ENCODE measurements around the gene PSMB7. TPM values are rescaled to one million over a fixed set of nuclear protein-coding genes. Genes with fewer than 3 reads are reported as not detected.

The PSMB7 gene
- total RNA-seq, 1 experiment from 2014 or later: 187 TPM

GRCh38 chr9:124381170-124381945, 33.9 kb downstream of the PSMB7 start (continued):
- TF ChIP-seq CTCF (IDR thresholded peaks at IDR 0.05) (no peak), FOXK1 (CRISPR knock-in tag; IDR thresholded peaks at IDR 0.05) (no peak)
- TF ChIP-seq, protein P1, sequence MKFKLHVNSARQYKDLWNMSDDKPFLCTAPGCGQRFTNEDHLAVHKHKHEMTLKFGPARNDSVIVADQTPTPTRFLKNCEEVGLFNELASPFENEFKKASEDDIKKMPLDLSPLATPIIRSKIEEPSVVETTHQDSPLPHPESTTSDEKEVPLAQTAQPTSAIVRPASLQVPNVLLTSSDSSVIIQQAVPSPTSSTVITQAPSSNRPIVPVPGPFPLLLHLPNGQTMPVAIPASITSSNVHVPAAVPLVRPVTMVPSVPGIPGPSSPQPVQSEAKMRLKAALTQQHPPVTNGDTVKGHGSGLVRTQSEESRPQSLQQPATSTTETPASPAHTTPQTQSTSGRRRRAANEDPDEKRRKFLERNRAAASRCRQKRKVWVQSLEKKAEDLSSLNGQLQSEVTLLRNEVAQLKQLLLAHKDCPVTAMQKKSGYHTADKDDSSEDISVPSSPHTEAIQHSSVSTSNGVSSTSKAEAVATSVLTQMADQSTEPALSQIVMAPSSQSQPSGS (CRISPR knock-in tag; IDR thresholded peaks at IDR 0.05; ENCODE audit: borderline replicate concordance, low read depth): no peak

- ChIA-PET CTCF (interaction anchor here (2.3 kb wide), 1 partner anchor 9 kb away, joined by 12 read pairs; no protein-coding TSS in a partner anchor), POLR2A (no interaction called here)
- H3K9me3 Mint-ChIP-seq: peaks cover 6% of the 10 kb centered on the region
- TF ChIP-seq NFATC4 (CRISPR knock-in tag; IDR thresholded peaks at IDR 0.05): no peak
- no peak for TF ChIP-seq SMAD4 (CRISPR knock-in tag; IDR thresholded peaks at IDR 0.05)
- TF ChIP-seq ZNF232 (CRISPR knock-in tag; IDR thresholded peaks at IDR 0.05): no peak
- no peak for TF ChIP-seq TCF7 (CRISPR knock-in tag; IDR thresholded peaks at IDR 0.05; ENCODE audit: low read depth)
- TF ChIP-seq ZNF532 (CRISPR knock-in tag; IDR thresholded peaks at IDR 0.05; ENCODE audit: borderline replicate concordance): no peak
- TF ChIP-seq, protein P2, sequence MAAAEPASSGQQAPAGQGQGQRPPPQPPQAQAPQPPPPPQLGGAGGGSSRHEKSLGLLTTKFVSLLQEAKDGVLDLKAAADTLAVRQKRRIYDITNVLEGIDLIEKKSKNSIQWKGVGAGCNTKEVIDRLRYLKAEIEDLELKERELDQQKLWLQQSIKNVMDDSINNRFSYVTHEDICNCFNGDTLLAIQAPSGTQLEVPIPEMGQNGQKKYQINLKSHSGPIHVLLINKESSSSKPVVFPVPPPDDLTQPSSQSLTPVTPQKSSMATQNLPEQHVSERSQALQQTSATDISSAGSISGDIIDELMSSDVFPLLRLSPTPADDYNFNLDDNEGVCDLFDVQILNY (CRISPR knock-in tag; IDR thresholded peaks at IDR 0.05): no peak
- TF ChIP-seq, protein P3, sequence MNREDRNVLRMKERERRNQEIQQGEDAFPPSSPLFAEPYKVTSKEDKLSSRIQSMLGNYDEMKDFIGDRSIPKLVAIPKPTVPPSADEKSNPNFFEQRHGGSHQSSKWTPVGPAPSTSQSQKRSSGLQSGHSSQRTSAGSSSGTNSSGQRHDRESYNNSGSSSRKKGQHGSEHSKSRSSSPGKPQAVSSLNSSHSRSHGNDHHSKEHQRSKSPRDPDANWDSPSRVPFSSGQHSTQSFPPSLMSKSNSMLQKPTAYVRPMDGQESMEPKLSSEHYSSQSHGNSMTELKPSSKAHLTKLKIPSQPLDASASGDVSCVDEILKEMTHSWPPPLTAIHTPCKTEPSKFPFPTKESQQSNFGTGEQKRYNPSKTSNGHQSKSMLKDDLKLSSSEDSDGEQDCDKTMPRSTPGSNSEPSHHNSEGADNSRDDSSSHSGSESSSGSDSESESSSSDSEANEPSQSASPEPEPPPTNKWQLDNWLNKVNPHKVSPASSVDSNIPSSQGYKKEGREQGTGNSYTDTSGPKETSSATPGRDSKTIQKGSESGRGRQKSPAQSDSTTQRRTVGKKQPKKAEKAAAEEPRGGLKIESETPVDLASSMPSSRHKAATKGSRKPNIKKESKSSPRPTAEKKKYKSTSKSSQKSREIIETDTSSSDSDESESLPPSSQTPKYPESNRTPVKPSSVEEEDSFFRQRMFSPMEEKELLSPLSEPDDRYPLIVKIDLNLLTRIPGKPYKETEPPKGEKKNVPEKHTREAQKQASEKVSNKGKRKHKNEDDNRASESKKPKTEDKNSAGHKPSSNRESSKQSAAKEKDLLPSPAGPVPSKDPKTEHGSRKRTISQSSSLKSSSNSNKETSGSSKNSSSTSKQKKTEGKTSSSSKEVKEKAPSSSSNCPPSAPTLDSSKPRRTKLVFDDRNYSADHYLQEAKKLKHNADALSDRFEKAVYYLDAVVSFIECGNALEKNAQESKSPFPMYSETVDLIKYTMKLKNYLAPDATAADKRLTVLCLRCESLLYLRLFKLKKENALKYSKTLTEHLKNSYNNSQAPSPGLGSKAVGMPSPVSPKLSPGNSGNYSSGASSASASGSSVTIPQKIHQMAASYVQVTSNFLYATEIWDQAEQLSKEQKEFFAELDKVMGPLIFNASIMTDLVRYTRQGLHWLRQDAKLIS (CRISPR knock-in tag; IDR thresholded peaks at IDR 0.05; ENCODE audit: borderline replicate concordance): no peak
- TF ChIP-seq ZNF416 (CRISPR knock-in tag; IDR thresholded peaks at IDR 0.05): no peak
- TF ChIP-seq, protein P4, sequence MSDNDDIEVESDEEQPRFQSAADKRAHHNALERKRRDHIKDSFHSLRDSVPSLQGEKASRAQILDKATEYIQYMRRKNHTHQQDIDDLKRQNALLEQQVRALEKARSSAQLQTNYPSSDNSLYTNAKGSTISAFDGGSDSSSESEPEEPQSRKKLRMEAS (CRISPR knock-in tag; IDR thresholded peaks at IDR 0.05): no peak
- no peak for TF ChIP-seq OVOL2 (CRISPR knock-in tag; IDR thresholded peaks at IDR 0.05; ENCODE audit: borderline replicate concordance)
- TF ChIP-seq FOXJ3 (CRISPR knock-in tag; IDR thresholded peaks at IDR 0.05; ENCODE audit: borderline replicate concordance): no peak
- H3K36me3 Mint-ChIP-seq: peaks cover 19% of the 10 kb centered on the region
- H3K4me3 Mint-ChIP-seq: no peak overlapping the region
- H3K27ac Mint-ChIP-seq: no peak overlapping the region
- H3K27me3 Mint-ChIP-seq (ENCODE audit: low read depth): no peaks in the 10 kb centered on the region
- H3K4me1 Mint-ChIP-seq: no peaks in the 10 kb centered on the region
- ATAC-seq (no peak), DNase-seq (ENCODE audit: low spot score) (no peak)
Measured at GRCh38 chr9:124377551-124378406, 37.5 kb downstream of the PSMB7 start.

All from WTC11 (cell line).